HG02571 (cell line): ENCODE results near the gene CSPG4.
"Not testable (repeated sequence)": the region's sequence is repeated elsewhere in the genome, so short reads cannot be mapped to it uniquely, and the experiment has no call there.

Source experiments
- ATAC-seq: cut with Tn5 transposase; IDR thresholded peaks from one replicate; pipeline ENCODE4 v1.9.1; 2021; ENCODE audit warnings: mild to moderate bottlenecking, moderate library complexity; ENCODE audit not compliant: unreplicated experiment

CSPG4 gene

GRCh38 chr15:75712668-75713337, at the start of gene CSPG4:
Gene CSPG4 (minus strand): TSS chr15:75712848. CDS start chr15:75712755, 93 bp downstream.
- no peak for ATAC-seq

GRCh38 chr15:75762357-75762718, 49.7 kb upstream of the CSPG4 start:
- ATAC-seq = not testable (repeated sequence)

DNA sequence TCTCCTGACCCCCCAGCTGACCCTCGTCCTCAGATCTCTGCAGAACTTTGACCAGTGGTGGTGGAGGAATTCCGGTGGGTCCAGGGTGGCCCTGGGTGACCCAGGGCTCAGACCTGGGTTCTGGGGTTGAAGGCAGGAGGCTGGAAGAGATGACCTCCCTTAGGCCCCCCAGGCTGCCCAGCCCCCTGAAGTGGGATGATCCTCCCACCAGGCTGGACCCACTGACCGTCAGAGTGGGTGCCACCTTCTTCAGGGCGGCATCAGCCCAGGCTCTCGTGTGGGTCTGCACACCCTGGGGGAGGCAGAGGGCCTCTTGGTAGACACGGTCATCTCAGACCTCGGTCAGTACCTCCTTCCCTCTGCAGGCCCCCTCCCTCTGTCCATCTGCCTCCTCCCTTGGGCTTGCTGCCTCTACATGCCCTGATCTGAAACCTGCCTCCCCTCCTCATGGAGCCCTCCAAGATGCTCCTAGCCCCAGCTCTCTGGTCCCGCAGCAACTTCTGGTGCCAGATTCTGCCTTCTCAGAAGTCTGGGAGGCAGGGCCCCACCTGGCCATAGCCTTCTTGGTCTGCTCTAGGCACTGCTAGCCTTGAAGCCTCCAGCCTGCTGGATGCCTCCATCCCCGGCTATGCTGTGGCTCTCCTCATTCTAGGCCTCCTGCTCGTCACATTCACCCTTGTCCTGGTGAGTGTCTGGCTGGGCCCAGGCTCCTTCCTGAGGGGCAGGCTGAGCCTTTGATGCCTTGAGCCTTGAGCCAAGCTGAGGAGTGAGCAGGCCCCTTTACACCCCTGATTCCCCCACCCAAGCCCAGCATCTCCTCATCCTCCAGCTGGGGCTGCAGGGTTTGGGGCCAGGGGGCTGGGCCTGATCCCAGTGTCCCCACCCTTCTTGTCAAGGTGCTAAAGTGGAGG, 49.1 kb upstream of the CSPG4 start:
- ATAC-seq = no peak

- ATAC-seq = no peak
These were observed 48.2 kb upstream of the CSPG4 start for GRCh38 chr15:75760704-75761435.

GRCh38 chr15:75760131-75760520, 47.5 kb upstream of the CSPG4 start:
- ATAC-seq = not testable (repeated sequence)

GRCh38 chr15:75759416-75760130, 46.9 kb upstream of the CSPG4 start:
- ATAC-seq = no peak

DNA sequence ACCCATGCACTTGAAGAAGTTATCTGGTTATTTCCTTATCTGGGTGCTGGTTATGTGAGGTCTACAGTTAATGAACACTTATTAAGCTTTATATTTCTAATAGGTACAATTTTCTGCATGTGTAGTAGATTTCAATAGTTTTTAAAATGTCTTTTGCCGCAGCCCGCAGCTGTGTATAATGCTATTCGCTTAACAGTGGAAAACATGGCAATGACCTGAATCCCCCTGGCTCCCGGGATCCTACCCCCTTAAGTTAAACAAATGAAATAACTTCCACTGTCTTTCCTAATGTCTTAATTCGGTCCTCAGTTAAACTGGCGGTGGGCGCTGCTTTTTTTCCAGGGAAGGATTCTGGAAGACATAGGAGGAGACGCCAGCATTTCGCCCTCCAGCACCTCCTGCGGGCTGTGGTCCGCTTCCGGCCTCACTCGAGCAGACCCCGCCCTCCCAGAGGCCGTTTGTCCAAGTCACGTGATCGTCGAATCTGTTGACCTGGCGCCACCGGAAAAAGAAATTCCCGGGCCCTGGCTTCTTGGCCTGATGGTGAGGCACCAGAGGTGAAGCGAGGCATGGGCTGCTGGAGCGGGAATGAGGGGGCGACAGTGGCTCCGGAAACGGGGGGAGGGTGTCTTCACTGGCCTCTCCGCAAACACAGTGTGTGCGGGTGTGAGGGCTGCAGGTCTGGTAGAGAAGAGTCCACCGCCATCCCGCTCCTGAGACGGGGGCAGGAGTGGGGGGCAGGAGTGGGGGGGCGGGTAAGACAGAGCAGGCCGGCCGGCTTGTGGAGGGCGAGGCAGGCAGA, 45.6 kb upstream of the CSPG4 start:
- ATAC-seq = peak; percentile 74

GRCh38 chr15:75754871-75755270, 42.2 kb upstream of the CSPG4 start:
- ATAC-seq = not testable (repeated sequence)

GRCh38 chr15:75753145-75753544, 40.5 kb upstream of the CSPG4 start:
- no peak for ATAC-seq

DNA sequence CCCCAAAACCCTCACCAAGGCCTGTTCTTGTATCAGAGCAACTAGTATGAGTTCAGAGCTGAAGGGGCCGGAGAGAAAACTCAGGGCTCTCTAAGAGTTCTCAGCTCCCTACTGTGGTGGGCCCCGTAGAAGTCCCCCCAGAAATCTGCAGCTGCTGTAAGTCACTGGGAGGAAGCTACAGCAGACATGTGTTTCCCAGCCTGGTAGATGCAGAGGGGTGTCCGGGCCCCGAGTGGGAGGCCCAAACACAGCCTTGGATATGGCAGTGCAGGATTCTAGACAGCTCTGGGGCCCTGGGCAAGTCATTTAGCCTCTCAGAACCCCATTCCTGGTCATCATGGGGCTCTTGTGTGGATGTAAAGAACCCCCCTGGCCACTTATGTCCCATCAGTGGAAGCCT, 39.2 kb upstream of the CSPG4 start:
- no peak for ATAC-seq

GRCh38 chr15:75751116-75751875, 38.6 kb upstream of the CSPG4 start:
- ATAC-seq = no peak

- ATAC-seq = no peak
These were observed 37.8 kb upstream of the CSPG4 start for GRCh38 chr15:75750261-75751050.

- no peak for ATAC-seq
These were observed 37.2 kb upstream of the CSPG4 start for GRCh38 chr15:75749820-75750219.

DNA sequence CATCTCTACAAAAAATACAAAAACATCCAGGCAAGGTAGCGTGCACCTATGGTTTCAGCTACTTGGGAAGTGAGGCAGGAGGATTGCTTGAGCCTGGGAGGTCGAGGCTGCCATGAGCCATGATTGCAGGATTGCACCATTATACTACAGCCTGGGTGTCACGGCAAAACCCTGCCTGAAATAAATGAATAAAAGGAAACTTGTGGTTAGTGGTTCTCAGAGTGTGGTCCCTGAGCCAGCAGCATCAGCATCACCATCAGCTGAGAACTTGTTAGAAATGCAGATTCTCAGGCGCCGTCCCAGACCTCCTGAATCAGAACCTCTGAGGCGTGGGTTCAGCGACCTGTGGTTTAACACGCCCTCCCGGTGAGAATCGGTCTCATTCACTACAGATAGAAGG, 36.2 kb upstream of the CSPG4 start:
- not testable (repeated sequence) for ATAC-seq

DNA sequence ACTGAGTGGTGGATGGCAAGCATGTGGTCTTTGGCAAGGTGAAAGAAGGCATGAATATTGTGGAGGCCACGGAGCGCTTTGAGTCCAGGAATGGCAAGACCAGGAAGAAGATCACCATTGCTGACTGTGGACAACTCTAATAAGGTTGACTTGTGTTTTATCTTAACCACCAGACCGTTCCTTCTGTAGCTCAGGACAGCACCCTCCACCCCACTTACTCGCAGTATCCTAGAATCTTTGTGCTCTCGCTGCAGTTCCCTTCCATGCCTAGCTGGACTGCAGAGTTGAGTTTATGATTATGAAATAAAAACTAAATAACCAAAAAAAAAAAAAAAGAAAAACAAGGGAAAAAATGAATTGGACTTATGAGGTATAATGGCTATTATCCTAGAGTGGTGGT, 34.5 kb upstream of the CSPG4 start:
- ATAC-seq = not testable (repeated sequence)

DNA sequence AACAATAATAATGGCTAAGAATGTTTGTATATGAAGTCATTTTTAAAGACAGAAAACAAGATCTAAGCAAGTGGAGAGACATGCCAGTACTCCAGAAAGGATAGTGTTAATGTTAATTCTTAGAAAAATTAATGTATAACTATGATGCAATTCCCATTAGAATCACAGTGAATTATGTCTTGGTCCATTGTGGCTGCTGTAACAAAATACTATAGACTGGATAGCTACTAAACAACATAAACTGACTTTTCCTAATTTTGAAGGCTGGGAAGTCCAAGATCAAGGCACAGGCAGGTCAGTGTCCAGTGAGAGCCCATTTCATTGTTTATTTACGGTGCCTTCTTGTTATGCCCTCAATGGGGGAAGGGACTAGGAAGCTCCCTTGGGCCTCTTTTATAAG, 32.7 kb upstream of the CSPG4 start:
- ATAC-seq = no peak

DNA sequence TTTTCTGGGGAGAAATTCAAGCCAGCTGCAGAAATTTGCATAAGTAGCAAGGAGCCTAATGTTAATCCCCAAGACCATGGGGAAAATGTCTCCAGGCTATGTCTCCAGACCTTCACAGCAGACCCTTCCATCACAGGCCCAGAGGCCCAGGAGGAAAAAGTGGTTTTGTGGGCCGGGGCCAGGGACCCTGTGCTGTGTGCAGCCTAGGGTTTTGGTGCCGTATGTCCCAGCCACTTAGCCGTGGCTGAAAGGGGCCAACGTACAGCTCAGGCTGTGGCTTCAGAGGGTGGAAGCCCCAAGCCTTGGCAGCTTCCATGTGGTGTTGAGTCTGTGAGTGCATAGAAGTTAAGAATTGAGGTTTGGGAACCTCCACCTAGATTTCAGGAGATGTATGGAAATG, 29.7 kb upstream of the CSPG4 start:
- ATAC-seq = not testable (repeated sequence)

- no peak for ATAC-seq
These were observed 27.1 kb upstream of the CSPG4 start for GRCh38 chr15:75739791-75740190.
